HG02973 (cell line): ENCODE data around the gene ITPR2.

Source experiments
- ATAC-seq: cut with Tn5 transposase; IDR thresholded peaks from one replicate; pipeline ENCODE4 v1.9.1; 2021; ENCODE audit warnings: moderate library complexity; ENCODE audit not compliant: unreplicated experiment

Gene ITPR2

GRCh38 chr12:26711072-26711471 lies 121.9 kb downstream of the ITPR2 start:
- ATAC-seq, result no peak

- ATAC-seq, result no peak
Measured at GRCh38 chr12:26705851-26706250, 127.1 kb downstream of the ITPR2 start.

GRCh38 chr12:26704684-26705460 lies 128.1 kb downstream of the ITPR2 start:
- no peak for ATAC-seq

- no peak for ATAC-seq
Measured at GRCh38 chr12:26704214-26704613, 128.8 kb downstream of the ITPR2 start.

GRCh38 chr12:26702741-26703140 lies 130.3 kb downstream of the ITPR2 start:
- ATAC-seq, result no peak

- ATAC-seq, result no peak
Measured at GRCh38 chr12:26701604-26702215, 131.3 kb downstream of the ITPR2 start.

- no peak for ATAC-seq
Measured at GRCh38 chr12:26700430-26700829, 132.6 kb downstream of the ITPR2 start.

- ATAC-seq, result no peak
Measured at GRCh38 chr12:26699237-26699636, 133.8 kb downstream of the ITPR2 start.

GRCh38 chr12:26698186-26698585 lies 134.8 kb downstream of the ITPR2 start:
- no peak for ATAC-seq

- ATAC-seq, result no peak
Measured at GRCh38 chr12:26697217-26697616, 135.8 kb downstream of the ITPR2 start.

GRCh38 chr12:26696613-26697092 lies 136.3 kb downstream of the ITPR2 start:
- ATAC-seq, result no peak

GRCh38 chr12:26696048-26696612 lies 136.9 kb downstream of the ITPR2 start:
- no peak for ATAC-seq

- ATAC-seq, result no peak
Measured at GRCh38 chr12:26694402-26694801, 138.6 kb downstream of the ITPR2 start.

- ATAC-seq, result no peak
Measured at GRCh38 chr12:26692407-26692806, 140.6 kb downstream of the ITPR2 start.

- ATAC-seq, result no peak
Measured at GRCh38 chr12:26691234-26691970, 141.6 kb downstream of the ITPR2 start.

- no peak for ATAC-seq
Measured at GRCh38 chr12:26690601-26691000, 142.4 kb downstream of the ITPR2 start.

- ATAC-seq, result no peak
Measured at GRCh38 chr12:26689281-26689841, 143.6 kb downstream of the ITPR2 start.

- no peak for ATAC-seq
Measured at GRCh38 chr12:26688344-26688904, 144.6 kb downstream of the ITPR2 start.

- ATAC-seq, result no peak
Measured at GRCh38 chr12:26686408-26686807, 146.6 kb downstream of the ITPR2 start.

- ATAC-seq, result no peak
Measured at GRCh38 chr12:26684101-26684500, 148.9 kb downstream of the ITPR2 start.

GRCh38 chr12:26683443-26683842 lies 149.6 kb downstream of the ITPR2 start:
- ATAC-seq, result no peak
